Measurements from ENCODE around the gene ACSF2.

GRCh38 chr17:50381920-50382319, 44.1 kb upstream of the ACSF2 start:
- TF ChIP-seq CTCF (IDR thresholded peaks at IDR 0.05) (no peak), EZH2 (IDR thresholded peaks at IDR 0.05) (no peak), EZH2phosphoT487 (IDR thresholded peaks at IDR 0.05) (no peak)

Measured in neural progenitor cell (in vitro differentiated cells).